Measurements from ENCODE around the gene REM2.
"Not testable (repeated sequence)": the region's sequence is repeated elsewhere in the genome, so short reads cannot be mapped to it uniquely, and the experiment has no call there.

REM2 gene

DNA sequence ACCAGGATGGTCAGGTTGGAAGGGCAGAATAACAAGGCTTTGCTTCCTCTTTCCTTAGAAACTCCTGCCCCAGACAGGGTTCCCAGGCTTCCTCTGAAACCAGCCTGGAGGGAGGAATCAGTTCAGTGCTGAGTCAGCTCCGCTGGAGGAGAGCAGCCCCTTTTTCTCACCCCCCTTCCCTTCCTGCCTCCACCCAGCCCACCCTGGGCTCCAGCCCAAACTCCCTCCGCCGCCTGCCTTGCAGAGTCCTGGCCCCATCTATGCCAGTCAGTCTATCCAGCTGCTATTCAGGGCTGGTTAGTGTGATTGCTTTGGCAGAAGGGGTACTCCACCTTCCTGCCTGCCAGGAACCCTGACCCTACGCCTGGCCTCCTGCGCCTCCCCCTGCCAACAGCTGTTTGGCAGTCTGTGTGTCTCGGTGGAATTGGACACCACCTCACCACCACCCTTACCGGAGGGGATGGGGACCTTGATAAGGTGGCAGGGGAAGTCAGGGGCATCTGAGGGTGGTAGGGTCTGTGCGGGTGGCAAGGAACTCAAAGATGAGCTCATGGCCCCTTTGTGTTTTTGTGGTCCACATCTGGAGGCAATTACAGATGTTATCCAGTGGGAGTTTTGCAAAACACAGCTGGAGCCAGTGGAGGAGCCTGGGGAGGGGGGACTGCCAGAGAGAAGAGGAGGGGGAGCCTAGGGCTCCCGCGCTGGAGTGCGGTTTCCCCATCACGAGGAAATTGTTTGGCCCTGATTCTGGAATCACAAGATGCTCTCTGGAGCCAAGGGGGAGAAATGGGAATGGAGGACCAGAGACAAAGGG is 34.5 kb upstream of the REM2 start:
- DNase-seq (ENCODE audit: low read depth), result peak; percentile 89

DNA sequence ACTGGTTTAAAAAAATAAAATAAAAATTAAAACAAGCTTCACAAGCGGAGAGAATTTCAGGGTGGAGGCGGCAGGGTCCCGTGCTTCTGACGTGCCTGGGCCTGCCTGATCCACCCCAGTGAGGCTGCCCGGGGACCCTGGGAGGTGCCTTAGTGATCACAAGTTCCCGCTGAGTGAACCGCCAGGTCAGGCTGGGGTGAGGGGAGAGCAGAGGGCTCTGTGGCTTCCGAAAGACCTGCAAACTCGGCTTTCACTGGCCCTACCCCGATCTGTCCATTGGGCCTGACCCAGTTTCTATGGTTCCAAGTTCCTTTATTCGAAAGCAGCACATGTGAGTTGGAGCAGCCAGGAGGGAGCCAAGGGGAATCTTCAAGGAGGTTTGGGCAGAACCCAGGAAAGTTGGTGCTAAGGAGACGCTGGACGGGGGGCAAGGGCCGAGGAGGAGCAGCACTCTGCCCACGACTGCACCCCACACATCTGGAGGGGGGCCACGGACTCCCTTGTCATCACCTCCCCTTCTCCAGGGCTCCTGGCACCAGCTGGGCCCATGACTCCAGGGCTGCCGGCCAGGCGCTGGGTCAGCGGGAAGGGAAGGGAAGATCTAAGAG is 33.7 kb upstream of the REM2 start:
- DNase-seq (ENCODE audit: low read depth), result peak; percentile 17

GRCh38 chr14:22850944-22851764 is 31.9 kb upstream of the REM2 start:
- DNase-seq (ENCODE audit: low read depth), result peak; percentile 98

DNA sequence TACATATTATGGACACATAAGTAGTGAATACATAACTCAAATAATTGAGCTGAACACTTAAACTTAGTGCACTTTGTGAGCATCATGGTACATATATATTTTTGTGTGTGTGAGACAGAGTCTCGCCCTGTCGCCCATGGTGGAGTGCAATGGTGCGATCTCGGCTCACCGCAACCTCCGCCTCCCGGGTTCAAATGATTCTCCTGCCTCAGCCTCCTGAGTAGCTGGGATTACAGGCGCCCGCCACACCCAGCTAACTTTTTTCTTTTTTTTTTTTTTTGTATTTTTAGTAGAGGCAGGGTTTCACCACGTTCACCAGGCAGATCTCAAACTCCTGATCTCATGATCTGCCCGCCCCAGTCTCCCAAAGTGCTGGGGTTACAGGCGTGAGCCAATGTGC is 30.8 kb upstream of the REM2 start:
- not testable (repeated sequence) for DNase-seq (ENCODE audit: low read depth)

DNA sequence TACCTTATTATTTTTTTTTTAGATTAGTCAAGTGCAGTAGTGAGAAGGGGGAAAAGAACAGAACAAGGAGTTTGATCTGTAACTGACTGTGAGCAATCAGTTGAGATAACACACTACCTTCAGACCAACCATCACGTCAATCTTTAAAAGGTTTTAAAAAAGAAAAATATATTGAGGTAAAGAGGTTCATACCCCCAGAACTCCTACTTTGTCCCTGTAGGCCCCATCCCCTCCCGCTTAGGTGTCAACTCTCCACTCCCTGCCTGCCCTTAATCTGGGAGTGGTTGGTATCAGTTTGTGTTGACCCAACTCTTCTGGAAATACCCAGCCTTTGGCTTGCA is 30.5 kb upstream of the REM2 start:
- DNase-seq (ENCODE audit: low read depth), result no peak

DNA sequence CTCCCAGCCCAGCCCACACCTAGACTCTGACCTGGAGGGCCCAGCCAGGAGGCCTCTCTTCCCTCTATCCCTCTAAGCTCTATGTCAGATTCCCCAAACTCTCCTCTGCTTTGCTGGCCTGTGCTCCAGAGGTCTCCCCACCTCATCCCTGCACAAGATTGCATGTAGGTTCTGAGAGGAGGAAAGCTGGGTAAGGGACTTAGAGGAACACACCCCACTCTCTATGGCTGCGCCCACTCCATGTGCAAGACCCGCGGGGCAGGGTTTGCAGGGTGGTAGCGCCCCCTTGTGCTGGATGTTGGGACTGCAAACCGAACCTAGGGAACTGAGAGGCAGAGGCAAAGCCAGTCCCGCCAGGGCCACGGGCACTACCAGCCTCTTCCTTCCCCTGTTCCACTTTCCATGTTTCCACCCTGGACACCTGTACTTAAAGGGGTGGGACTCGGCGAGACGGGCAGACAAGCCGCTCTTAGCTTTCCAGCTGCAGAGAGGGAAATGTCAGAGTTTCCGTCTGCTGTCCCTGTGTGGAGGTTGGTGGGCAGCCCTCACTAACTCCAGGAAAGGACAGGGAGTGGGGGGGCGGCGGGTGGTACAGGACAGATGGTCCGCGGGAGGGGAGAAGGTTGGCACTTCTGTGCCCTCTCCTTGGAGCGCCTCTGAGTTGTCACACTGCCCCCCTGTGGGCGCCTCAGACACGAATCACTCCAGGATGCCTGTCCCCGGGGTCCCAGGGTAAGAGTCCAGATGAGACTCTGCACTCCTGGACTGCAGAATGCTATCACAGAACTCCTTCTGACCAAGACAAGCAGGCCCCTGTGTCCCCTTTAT is 29.9 kb upstream of the REM2 start:
- peak; percentile 84 for DNase-seq (ENCODE audit: low read depth)

- DNase-seq (ENCODE audit: low read depth), result not testable (repeated sequence)
These were observed 28.7 kb upstream of the REM2 start for GRCh38 chr14:22854296-22854695.

DNA sequence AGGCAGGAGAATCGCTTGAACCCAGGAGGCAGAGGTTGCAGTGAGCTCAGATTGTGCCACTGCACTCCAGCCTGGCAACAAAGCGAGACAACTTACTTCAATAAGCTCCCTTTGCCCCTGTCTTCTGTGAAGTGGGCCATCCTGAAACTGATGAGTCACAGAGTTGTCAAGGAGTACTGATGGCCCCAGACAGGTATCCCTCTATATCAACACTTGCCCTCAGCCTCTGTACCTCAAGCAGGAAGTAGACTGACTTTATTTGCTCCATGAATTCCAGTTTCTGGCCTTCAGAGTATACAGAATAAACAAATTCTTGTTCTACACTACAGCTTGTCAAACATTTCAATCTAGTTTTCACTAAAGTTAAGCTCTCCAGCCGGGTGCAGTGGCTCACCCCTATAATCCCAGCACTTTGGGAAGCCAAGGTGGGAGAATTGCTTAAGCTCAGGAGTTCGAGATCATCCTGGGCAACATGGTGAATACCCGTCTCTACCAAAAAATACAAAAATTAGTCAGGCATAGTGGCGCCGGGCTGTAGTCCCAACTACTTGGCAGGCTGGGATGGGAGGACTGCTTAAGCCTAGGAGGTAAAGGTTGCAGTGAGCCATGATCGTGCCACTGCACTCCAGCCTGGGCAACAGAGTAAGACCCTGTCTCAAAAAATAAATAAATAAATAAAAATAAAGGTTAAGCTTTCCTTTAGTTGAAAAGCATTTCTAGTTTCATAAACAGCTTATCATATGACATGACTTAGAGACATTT is 27.9 kb upstream of the REM2 start:
- DNase-seq (ENCODE audit: low read depth), result no peak

DNA sequence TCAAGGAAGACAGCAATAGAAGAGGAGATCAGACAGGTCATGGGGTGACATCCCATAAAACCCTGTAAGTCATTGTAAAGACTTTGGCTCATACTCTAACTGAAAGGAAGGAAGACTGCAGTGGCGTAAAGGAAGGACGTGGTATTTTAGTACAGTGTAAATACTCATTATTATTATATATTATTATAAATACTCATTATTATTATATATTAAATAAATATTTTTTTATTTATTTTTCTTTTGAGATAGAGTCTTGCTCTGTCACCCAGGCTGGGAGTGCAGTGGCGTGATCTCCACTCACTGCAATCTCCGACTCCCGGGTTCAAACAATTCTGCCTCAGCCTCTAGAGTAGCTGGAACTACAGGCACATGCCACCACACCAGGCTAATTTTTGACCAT is 26.6 kb upstream of the REM2 start:
- DNase-seq (ENCODE audit: low read depth), result no peak

GRCh38 chr14:22860377-22860776 is 22.6 kb upstream of the REM2 start:
- DNase-seq (ENCODE audit: low read depth), result not testable (repeated sequence)

DNA sequence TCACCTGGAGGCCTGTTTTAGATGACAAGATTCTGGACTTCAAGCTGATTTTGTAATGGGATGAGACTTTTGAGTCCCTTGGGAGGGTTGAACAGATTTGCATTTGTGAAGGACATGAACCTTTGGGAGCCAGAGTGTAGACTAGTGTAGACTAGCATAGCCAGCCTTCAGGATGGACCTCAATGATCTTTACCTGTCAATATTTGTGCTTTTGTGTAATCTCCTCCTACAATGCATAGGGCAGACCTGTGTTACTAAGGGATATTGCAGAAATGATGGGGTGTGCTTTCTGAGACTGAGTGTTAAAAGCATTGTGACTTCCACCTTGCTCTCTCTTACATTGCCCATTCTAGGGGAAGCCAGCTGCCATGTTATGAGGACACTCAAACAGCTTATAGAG is 21.4 kb upstream of the REM2 start:
- DNase-seq (ENCODE audit: low read depth), result no peak

GRCh38 chr14:22864979-22865378 is 18.0 kb upstream of the REM2 start:
- no peak for DNase-seq (ENCODE audit: low read depth)

DNA sequence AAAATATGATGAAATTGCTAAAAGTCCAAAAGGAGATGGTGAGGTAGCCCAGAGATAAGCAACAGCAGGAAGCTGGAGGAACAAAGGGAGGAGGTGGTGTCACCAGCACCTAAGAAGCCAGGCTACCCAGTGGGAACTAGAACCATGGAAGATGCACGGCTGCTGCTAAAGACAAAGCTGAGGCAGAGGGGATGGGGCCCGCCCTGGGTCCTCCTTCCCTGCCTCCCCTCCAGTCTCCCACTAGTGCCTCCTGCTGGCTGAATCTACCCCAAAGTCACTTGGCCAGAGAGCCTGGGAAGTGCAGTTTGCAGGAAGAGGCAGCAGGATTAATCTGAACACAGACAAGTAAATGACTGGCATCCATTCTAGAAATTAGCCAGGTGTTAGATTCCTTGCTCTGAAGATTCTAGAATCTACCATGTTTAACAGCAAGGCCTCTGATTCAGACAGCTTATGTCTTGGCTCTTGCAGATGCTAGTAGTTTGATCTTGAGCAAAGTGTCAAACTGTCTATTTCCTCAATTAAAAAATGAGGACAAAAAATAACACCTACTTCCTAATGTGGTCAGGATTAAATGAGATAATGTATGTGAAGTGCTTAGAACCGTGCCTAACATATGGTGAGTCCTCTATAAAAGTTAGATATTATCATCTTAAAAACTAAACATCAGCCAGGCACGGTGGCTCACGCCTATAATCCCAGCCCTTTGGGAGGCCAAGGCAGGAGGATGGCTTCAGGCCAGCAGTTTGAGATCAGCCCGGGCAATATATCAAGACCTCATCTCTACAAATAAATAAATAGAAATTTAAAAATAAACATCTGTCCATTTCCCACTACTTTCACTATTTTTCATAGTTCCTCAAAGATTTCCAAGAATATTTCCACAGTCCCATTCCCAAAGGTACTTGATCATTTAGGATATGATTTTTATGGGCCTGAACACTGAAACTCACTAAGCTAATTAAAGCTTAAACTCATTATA is 17.3 kb upstream of the REM2 start:
- DNase-seq (ENCODE audit: low read depth), result no peak

DNA sequence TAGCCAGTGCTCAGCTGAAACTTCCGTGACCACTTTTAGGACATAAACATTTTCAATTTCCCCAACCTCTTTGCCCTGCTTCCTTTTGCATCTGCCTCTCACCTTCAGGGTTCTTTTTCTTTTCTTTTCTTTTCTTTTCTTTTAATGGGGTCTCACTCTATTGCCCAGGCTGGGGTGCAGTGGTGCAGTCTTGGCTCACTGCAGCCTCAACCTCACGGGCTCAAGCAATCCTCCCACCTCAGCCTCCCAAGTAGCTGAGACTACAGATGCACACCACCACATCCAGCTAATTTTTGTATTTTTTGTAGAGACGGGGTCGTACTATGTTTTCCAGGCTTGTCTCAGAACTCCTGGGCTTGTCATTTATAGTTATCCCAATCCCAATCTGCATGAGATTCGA is 16.1 kb upstream of the REM2 start:
- DNase-seq (ENCODE audit: low read depth), result no peak

- DNase-seq (ENCODE audit: low read depth), result no peak
These were observed 12.2 kb upstream of the REM2 start for GRCh38 chr14:22870811-22871223.

- peak; percentile 89 for DNase-seq (ENCODE audit: low read depth)
These were observed 11.6 kb upstream of the REM2 start, which contains the start of gene LRP10 for GRCh38 chr14:22871224-22872032. TSS of gene LRP10 (plus strand) at chr14:22871740. CDS start at chr14:22872304, 564 bp downstream.

GRCh38 chr14:22872033-22872832 is 10.8 kb upstream of the REM2 start:
- peak; percentile 84 for DNase-seq (ENCODE audit: low read depth)

- no peak for DNase-seq (ENCODE audit: low read depth)
These were observed 10.0 kb upstream of the REM2 start for GRCh38 chr14:22872833-22873520.

Data from EH (cell line).